GM12872 (cell line): ENCODE data around the gene PPP6C.

Experiments
- CTCF ChIP-seq: IDR thresholded peaks from 3 replicates; pipeline ENCODE4 v1.5.1; 2011; ENCODE audit warnings: low read depth, mild to moderate bottlenecking, low read length, moderate library complexity; ENCODE audit not compliant: insufficient read depth

PPP6C gene

GRCh38 chr9:125147401-125147951 lies 42.1 kb downstream of the PPP6C start:
- TF ChIP-seq CTCF, result no peak

GRCh38 chr9:125146247-125146646 lies 43.4 kb downstream of the PPP6C start:
- TF ChIP-seq CTCF, result no peak

- no peak for TF ChIP-seq CTCF
These were observed 44.2 kb downstream of the PPP6C start for GRCh38 chr9:125145425-125145824.

- TF ChIP-seq CTCF, result peak; percentile 99
These were observed 46.1 kb downstream of the PPP6C start, which contains the start of gene SCAI for GRCh38 chr9:125143377-125144090. Gene SCAI (minus strand): TSS chr9:125143528. CDS start chr9:125143437, 91 bp downstream.

- no peak for TF ChIP-seq CTCF
These were observed 46.8 kb downstream of the PPP6C start for GRCh38 chr9:125142560-125143376.

GRCh38 chr9:125141751-125142150 lies 47.9 kb downstream of the PPP6C start:
- TF ChIP-seq CTCF, result no peak

- TF ChIP-seq CTCF, result no peak
These were observed 48.4 kb downstream of the PPP6C start for GRCh38 chr9:125141251-125141650.
